ENCODE measurements around the gene CAMK1D.
"Not testable (repeated sequence)": the region's sequence is repeated elsewhere in the genome, so short reads cannot be mapped to it uniquely, and the experiment has no call there.

CAMK1D gene
- total RNA-seq, result 8.0 to 43.4 (median 36.7) reads per million in 3 experiments

DNA sequence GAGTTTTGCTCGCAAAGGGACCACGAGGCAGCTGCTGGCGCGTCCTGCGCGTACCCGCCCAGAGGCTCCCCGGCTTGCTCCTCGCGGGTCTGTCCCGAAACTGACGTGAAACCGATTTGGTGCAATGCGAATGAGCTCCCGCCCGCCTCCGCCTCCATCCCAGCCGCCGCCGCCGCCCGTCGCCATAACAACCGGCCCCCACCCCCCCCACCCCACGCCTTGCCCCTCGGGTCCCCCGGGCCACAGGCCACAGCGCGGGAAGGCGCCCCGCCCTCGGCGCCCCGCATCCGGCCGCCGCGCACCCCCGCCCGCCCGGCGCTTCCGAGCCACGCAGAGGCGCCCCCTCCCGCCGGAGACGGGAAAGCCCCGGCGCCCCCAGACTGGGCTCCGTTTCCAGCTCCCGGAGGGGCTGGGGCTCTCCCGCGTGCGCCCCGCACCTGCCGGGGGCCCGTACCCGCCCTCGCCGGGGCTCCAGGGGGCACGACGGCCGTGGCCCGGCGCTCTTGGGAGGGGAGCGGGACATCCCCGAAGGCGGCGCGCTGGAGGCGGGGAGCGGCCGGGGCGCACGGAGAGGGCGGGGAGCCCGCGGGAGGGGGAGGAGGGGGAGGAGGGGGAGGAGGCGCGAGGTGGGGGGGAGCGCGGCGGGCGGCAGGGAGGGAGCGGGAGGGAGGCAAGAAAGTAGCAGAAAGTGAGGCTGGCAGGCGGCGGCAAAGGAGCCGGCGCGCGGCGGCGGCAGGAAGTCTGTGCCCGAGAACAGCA, at the start of gene CAMK1D:
Gene CAMK1D, plus strand, starts transcription at position 678 of the 759 bp plus-strand sequence.
- peak; percentile 91 for DNase-seq

- not testable (repeated sequence) for DNase-seq
Measured at GRCh38 chr10:12301036-12301435, 48.3 kb upstream of the CAMK1D start.

DNA sequence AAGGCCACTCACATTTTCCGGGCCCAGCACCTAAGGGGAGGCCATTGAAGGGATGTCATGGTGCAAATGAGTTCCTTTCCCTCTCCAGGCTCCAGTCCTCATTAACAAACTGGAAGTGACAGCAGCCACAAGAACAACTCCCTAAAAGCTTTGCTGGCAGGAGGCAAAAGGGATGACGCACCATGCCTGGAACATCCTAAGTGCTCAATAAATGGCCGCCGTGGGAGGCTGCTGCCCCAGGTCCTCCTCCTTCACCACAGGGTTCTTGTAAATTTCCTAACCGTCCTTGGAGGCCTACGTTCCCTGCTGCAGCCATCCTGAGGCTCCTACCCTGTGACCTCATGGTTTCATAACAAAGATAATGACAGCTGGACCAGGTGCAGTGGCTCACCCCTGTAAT, 41.3 kb upstream of the CAMK1D start:
- no peak for DNase-seq

DNA sequence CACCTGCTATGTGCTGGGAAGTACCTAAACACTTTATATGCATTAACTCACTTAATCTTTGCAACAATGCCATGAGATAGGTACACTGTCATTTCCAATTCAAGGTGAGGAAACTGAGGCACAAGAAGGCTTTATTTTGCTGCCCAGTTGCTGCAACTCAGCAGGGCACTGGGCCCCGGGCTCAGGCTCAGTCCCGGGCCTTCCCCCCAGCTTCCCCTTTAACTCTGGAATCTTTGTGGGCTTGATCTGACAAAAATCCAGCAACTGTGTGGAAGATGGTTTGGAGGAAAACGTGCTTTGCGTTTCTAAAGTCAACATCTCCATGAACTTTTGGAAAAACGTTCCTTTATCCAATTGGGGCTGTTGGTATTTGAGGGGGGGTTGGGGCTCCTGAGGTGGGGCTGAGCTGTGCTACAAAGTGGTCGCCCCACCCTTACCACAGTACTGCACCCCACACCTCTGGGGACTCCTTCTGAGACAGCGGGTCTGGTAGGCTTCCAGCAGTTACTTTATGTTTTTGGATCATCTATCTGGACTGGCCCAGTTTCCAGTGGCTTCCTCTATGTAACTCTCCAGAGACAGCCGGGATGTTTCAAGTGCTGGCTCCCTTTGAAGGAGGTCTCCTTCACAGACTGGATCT, 40.5 kb upstream of the CAMK1D start:
- no peak for DNase-seq

DNA sequence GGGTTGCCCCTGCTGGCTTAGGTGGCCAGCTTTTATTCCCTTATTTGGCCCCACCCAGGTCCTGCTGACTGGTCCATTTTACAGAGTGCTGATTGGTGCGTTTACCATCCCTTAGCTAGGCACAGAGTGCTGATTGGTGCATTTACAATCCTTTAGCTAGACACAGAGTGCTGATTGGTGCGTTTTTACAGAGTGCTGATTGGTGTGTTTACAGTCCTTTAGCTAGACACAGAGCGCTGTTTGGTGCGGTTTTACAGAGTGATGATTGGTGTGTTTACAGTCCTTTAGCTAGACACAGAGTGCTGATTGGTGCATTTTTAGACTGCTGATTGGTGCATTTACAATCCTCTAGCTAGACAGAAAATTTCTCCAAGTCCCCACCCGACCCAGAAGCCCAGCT, 39.6 kb upstream of the CAMK1D start:
- not testable (repeated sequence) for DNase-seq

GRCh38 chr10:12314836-12315235, 34.5 kb upstream of the CAMK1D start:
- no peak for DNase-seq

DNA sequence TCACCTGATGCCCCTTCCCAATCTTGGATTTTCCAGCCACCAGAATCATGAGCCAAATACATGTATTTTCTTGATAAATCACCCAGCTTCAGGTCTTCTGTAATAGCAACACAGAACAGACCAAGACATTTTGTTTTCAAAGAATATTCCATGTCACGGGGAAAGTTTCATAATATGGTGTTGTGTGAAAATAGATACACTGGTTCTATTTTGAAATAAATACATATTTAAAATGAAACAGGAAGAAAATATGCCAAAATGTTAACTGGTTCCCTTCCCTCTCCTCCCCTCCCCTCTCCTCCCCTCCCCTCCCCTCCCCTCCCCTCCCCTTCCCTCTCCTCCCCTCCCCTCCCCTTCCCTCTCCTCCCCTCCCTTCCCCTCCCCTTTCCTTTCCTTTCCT, 30.3 kb upstream of the CAMK1D start:
- no peak for DNase-seq

DNA sequence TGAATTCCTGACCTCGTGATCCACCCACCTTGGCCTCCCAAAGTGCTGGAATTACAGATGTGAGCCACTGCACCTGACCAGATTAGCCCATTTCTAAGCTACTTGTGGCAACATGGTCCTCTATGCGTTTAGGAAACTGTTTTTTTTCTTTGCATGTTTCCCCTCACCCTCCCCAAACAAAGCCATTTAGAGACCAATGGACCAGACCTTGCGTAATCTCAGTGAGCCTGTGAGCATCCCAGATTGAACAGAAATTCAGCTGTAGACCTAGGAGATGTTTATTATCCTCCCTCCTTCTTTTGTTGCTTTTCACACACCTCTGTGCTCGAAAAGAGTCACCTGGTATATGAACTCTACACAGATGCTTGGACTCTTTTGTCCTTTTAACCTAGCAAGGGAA, 28.5 kb upstream of the CAMK1D start:
- no peak for DNase-seq

DNA sequence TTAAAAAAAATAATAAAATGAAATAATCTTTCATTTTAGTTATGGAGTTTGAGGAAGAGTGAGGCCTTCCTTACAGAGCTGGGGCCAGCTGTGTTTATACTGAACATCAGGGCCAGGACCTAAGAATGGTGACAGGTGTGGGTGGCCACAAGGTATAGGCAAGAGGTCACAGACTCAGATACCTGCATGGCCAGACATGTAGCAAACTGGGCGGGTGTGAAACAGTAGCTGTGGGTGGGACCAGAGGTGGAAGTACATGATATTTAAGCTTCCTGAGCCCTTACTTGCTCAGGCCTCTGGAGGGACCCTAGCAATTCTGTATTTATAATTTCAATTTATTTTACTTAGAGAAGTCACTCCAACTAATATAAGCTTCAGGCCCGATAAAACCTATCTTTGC, 27.7 kb upstream of the CAMK1D start:
- no peak for DNase-seq

GRCh38 chr10:12322583-12323131, 26.7 kb upstream of the CAMK1D start:
- no peak for DNase-seq

- no peak for DNase-seq
Measured at GRCh38 chr10:12324530-12324929, 24.8 kb upstream of the CAMK1D start.

- DNase-seq, result no peak
Measured at GRCh38 chr10:12327074-12327473, 22.3 kb upstream of the CAMK1D start.

DNA sequence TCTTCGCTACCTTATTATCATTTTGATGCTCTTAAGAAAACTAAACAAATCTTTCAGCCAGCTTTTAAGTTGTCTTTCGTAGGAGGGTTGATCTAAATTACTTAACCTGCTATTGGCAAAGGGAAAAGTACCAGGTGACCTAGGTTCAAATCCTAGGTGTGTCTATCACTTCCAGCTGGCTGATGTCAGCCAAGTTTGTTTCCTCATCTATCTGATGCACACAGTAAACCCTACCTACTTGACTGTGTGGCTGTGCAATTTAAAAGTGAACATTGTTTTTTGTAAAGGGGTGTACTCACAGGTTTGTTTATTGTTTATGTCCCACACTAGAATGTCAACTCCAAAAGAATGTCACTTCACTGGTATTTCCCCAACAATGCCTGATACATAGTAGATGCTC, 21.9 kb upstream of the CAMK1D start:
- no peak for DNase-seq

- not testable (repeated sequence) for DNase-seq
Measured at GRCh38 chr10:12328312-12328711, 21.0 kb upstream of the CAMK1D start.

DNA sequence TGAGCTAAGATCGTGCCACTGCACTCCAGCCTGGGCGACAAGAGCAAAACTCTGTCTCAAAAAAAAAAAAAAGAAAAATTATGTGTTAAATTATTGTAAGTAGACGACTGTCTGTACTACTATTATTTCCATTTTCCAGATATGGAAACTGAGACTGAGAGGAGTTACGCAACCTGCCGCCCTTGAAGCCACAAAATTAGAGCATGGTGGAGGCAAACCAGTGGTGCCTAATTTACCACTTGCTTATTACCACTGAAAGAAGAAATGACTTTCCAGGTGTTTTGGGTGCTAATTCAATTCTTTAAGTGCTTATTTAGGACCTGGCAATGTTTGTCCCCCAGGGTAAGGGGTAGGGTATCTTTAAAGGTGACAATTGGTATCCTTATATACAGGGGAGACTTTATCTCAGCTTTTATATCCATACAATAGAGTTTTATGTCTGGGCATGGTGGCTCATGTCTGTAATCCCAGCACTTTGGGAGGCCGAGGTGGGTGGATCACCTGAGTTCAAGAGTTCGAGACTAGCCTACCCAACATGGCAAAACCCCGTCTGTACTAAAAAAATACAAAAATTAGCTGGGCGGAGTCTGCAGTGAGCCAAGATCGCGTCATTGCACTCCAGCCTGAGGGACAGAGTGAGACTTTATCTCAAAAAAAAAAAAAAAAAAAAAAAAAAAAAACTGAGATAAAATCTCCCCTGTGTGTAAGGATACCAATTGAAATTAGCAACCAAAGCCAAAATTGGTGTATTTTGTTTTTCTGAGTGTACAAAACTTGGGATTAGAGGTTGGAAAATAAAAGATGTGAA, 16.6 kb upstream of the CAMK1D start:
- no peak for DNase-seq

- no peak for DNase-seq
Measured at GRCh38 chr10:12333380-12334185, 15.8 kb upstream of the CAMK1D start.

DNA sequence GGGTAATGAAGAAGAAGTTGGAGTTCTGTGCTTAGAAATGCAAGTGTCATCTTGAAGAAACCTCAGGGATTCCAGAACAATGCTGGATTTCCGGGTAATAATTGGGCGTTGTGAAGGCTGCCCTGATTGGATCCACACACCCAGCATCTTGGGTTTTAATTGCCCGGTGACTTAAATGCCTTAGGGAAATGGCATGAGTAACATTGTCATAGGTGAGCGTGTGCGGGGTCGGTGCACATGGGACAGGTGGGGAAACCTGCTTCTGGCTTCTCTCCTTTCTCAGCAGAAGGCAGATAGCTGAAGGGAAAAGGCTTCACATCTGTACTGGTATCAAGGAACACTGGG, 15.2 kb upstream of the CAMK1D start:
- DNase-seq, result no peak

DNA sequence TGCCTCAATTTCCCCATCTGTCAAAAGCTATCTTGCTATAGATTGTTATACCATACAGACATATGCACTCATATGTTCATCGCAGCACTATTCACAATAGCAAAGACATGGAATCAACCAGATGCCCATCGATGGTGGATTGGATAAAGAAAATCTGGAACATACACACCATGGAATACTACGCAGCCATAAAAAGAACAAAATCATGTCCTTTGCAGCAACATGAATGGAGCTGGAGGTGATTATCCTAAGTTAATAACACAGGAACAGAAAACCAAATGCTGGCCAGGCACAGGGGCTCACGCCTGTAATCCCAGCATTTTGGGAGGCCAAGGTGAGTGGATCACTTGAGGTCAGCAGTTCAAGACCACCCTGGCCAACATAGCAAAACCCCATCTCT, 14.2 kb upstream of the CAMK1D start:
- DNase-seq, result not testable (repeated sequence)

DNA sequence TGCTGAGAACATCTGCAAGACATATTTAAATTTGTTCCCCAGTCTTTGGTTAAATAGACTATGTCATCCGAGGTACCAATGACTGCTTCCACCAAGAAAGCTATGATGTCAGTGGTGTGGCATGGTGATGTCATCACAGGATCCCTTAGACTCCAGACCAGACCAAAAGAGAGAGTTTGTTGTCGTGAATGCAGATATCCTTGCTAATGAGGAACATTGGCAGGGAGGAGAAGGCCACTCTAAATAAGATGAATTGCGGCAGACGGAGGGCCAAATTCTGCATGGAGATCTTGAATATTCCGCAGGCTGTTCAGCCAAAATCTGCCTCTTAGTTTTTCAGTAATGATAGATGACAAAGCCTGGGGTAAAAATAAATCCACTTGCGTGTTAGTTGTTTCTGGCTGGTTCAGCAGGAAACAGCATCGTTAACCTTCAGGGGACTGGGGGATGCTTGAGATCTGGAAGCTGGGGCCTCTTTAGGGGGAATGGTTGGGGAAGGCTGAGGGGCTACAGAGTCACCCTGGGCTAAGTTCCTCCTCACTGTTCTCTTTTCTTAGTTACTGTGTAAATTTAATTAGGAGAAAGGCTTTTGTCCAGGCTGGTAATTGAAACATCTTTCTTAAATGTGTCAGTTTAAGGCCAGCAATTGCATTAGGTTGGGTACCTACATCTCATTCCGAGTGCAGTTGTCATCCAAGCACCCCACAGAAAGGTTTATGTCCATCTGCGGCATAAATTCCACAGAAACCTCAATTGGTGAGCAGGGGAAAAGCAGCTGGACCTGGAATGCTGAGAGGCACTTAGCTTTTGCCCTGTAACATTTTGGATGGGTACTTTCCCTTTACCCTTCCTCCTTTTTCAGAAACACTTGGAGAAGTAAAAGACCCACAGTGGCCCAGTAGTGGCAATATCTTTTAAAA, 11.6 kb upstream of the CAMK1D start:
- DNase-seq, result no peak

DNA sequence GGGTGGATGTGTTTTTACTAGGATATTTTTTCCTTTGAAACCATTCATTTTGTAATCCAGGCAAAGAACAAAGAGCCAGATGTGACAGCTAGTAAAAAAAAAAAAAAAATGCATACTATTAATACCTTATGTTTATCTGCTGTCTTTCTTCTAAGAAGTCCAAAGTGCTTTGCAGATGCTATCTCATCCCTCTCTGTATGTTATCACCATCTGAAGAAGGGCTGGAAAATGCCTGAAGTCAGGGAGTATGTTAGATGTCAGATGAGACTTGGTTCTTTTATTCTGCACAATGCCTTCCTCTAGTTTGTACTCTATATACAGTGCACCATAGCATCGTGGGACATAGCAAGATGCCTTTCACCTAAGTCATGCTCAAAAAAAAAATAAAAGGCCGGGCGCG, 10.4 kb upstream of the CAMK1D start:
- no peak for DNase-seq

DNA sequence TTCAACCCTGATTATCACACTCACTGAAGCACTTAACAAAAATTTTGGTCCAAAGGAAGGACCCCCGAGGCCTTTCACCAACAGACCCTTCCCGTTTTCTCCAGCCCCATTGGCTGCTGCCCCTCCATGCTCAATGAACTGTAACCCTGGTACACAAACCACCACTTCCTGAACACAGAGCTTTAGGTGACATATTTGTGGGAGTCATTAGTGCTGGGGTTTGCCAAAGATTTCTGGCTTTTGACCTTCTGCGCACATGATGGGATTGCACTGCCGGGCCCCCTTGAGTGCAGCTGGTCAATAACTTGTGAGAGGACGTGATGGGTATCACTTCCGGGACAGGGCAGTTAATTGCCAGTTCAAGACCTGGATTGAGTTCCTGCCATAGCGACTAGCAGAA, 9.0 kb upstream of the CAMK1D start:
- DNase-seq, result no peak

Data from central memory CD4-positive, alpha-beta T cell (primary cell).